ENCODE results near the gene TRIM3. TPM values are rescaled to one million over a fixed set of nuclear protein-coding genes. Genes with fewer than 3 reads are reported as not detected.

TRIM3 gene
- total RNA-seq, 1 donor from 2014 or later, result 32.5 TPM

- Mint-ChIP-seq H3K4me1 (ENCODE audit: unreplicated experiment) (peaks cover 37% of the 10 kb centered on the region), H3K27ac (ENCODE audit: unreplicated experiment) (peak overlapping the region; percentile 93)
- no peak for TF ChIP-seq CTCF (IDR thresholded peaks at IDR 0.05)
Observed at GRCh38 chr11:6474806-6475500, 1.2 kb upstream of the TRIM3 start.

DNA sequence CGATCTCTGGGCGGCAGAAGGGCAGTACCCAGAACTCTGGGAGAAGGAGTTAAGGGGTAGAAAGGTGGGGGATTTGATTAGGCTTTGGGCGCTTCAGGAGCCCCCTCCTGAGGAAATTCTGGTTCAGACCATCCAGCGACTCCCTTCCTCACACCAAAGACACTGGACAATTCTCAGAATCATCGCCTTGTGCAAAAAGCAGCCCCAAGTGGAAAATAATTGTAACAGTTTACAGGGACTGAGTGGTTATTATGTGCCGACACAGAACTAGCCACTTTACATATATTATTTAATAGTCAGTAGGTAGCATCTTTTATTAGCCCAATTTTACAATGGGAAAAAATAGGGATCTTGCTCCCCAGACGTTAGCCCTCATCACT lies 662 bp upstream of the TRIM3 start:
- H3K27me3 Mint-ChIP-seq (ENCODE audit: unreplicated experiment), result no peaks in the 10 kb centered on the region
- peak overlapping the region; percentile 93 for H3K27ac Mint-ChIP-seq (ENCODE audit: unreplicated experiment)
- peak overlapping the region; percentile 85 for H3K4me3 Mint-ChIP-seq (ENCODE audit: unreplicated experiment)
- TF ChIP-seq CTCF (IDR thresholded peaks at IDR 0.05), result no peak
- peaks cover 35% of the 10 kb centered on the region for H3K4me1 Mint-ChIP-seq (ENCODE audit: unreplicated experiment)
- peaks cover 14% of the 10 kb centered on the region for H3K36me3 Mint-ChIP-seq (ENCODE audit: unreplicated experiment)
- DNase-seq (ENCODE audit: extremely low spot score, unreplicated experiment), result no peak
- no peaks in the 10 kb centered on the region for H3K9me3 Mint-ChIP-seq (ENCODE audit: unreplicated experiment)

More at GRCh38 chr11:6474806-6475500, 1.2 kb upstream of the TRIM3 start:
- no peaks in the 10 kb centered on the region for H3K9me3 Mint-ChIP-seq (ENCODE audit: unreplicated experiment)
- H3K27me3 Mint-ChIP-seq (ENCODE audit: unreplicated experiment), result no peaks in the 10 kb centered on the region
- DNase-seq (ENCODE audit: extremely low spot score, unreplicated experiment), result peak; percentile 54
- peaks cover 16% of the 10 kb centered on the region for H3K36me3 Mint-ChIP-seq (ENCODE audit: unreplicated experiment)
- H3K4me3 Mint-ChIP-seq (ENCODE audit: unreplicated experiment), result peak overlapping the region; percentile 85

GRCh38 chr11:6472934-6473333 lies 807 bp downstream of the TRIM3 start:
- TF ChIP-seq CTCF (IDR thresholded peaks at IDR 0.05), result no peak
- H3K27ac Mint-ChIP-seq (ENCODE audit: unreplicated experiment), result no peak overlapping the region
- DNase-seq (ENCODE audit: extremely low spot score, unreplicated experiment), result peak; percentile 69
- no peaks in the 10 kb centered on the region for H3K9me3 Mint-ChIP-seq (ENCODE audit: unreplicated experiment)
- no peaks in the 10 kb centered on the region for H3K27me3 Mint-ChIP-seq (ENCODE audit: unreplicated experiment)
- H3K4me3 Mint-ChIP-seq (ENCODE audit: unreplicated experiment), result peak overlapping the region; percentile 90
- H3K36me3 Mint-ChIP-seq (ENCODE audit: unreplicated experiment), result peaks cover 6% of the 10 kb centered on the region
- H3K4me1 Mint-ChIP-seq (ENCODE audit: unreplicated experiment), result peaks cover 32% of the 10 kb centered on the region

DNA sequence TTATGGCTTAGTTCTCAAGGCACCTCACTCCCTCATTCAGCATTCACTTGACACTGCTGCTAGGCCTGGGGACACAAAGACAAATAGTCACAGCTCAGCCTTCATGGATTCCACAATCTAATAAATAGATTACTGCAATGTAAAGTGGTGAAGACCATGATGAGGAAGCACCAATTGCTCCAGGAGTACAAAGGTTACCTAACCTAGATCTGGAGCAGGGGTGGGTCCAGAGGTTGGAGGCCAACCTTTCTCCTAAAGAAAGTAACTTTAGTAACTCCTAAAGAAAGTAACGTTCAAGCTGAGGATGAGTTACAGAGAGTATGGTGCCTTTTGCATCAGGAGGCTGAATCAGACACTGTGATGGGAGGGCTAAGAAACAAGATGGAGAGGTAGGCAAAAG lies 4.1 kb downstream of the TRIM3 start:
- no peak overlapping the region for H3K27ac Mint-ChIP-seq (ENCODE audit: unreplicated experiment)
- DNase-seq (ENCODE audit: extremely low spot score, unreplicated experiment), result no peak
- H3K27me3 Mint-ChIP-seq (ENCODE audit: unreplicated experiment), result no peaks in the 10 kb centered on the region
- H3K4me1 Mint-ChIP-seq (ENCODE audit: unreplicated experiment), result peaks cover 21% of the 10 kb centered on the region
- peaks cover 9% of the 10 kb centered on the region for H3K36me3 Mint-ChIP-seq (ENCODE audit: unreplicated experiment)
- H3K9me3 Mint-ChIP-seq (ENCODE audit: unreplicated experiment), result no peaks in the 10 kb centered on the region
- no peak overlapping the region for H3K4me3 Mint-ChIP-seq (ENCODE audit: unreplicated experiment)
- TF ChIP-seq CTCF (IDR thresholded peaks at IDR 0.05), result no peak

GRCh38 chr11:6468712-6469495 lies 4.8 kb downstream of the TRIM3 start:
- peaks cover 14% of the 10 kb centered on the region for H3K36me3 Mint-ChIP-seq (ENCODE audit: unreplicated experiment)
- DNase-seq (ENCODE audit: extremely low spot score, unreplicated experiment), result peak; percentile 96
- TF ChIP-seq CTCF (IDR thresholded peaks at IDR 0.05), result no peak
- H3K9me3 Mint-ChIP-seq (ENCODE audit: unreplicated experiment), result no peaks in the 10 kb centered on the region
- no peak overlapping the region for H3K4me3 Mint-ChIP-seq (ENCODE audit: unreplicated experiment)
- no peak overlapping the region for H3K27ac Mint-ChIP-seq (ENCODE audit: unreplicated experiment)
- peaks cover 16% of the 10 kb centered on the region for H3K4me1 Mint-ChIP-seq (ENCODE audit: unreplicated experiment)
- H3K27me3 Mint-ChIP-seq (ENCODE audit: unreplicated experiment), result no peaks in the 10 kb centered on the region
